IMR-90 (cell line): ENCODE results near the gene AWAT2. TPM values are rescaled to one million over a fixed set of nuclear protein-coding genes. Genes with fewer than 3 reads are reported as not detected.

ENCODE experiments used
- ATAC-seq: fragments of 200-7000 bp; cut with Tn5 transposase; 2 replicates; pipeline ENCODE4 v1.9.1; 2020; ENCODE audit warnings: low read depth, mild to moderate bottlenecking, moderate library complexity
- BruUV-seq: library from RNA; stranded (reverse); fragments of 400-500 nt; replicated peaks from 2 replicates; lab custom pipeline; 2021; lab: Mats Ljungman, UMichigan
- CTCF ChIA-PET: fragments of 300-600 bp; formaldehyde crosslinking; extraction: SDS; loops from one replicate; lab custom pipeline; 2021; ENCODE audit warnings: antibody characterized with exemption; lab: Yijun Ruan, JAX
- POLR2A ChIA-PET: fragments of 300-600 bp; sonication (Branson Sonifier 250); formaldehyde crosslinking; loops from one replicate; lab custom pipeline; 2022; ENCODE audit warnings: antibody characterized with exemption; ENCODE audit not compliant: unreplicated experiment; lab: Charles Lee
- DNase-seq: peaks from one replicate; pipeline ENCODE4 v3.0.0; 2013
- H2AFZ ChIP-seq: replicated peaks from 2 replicates; pipeline ENCODE3; 2013; ENCODE audit warnings: low read length, mild to moderate bottlenecking; ENCODE audit not compliant: poor library complexity
- H2AK5ac ChIP-seq: 2 replicates; pipeline ENCODE4 v1.6.1; 2013; ENCODE audit warnings: low read depth, low read length, inconsistent platforms
- H2AK9ac ChIP-seq: replicated peaks from 2 replicates; pipeline ENCODE3; 2013; ENCODE audit warnings: mild to moderate bottlenecking, low read depth, low read length, moderate library complexity; ENCODE audit not compliant: poor library complexity
- H2BK120ac ChIP-seq: 2 replicates; pipeline ENCODE4 v1.6.1; 2013; ENCODE audit warnings: low read depth, low read length, inconsistent platforms
- H2BK15ac ChIP-seq: 3 replicates; pipeline ENCODE4 v1.6.1; 2013; ENCODE audit warnings: low read depth, low read length, inconsistent platforms
- H2BK20ac ChIP-seq: 2 replicates; pipeline ENCODE4 v1.6.1; 2013; ENCODE audit warnings: low read depth, mild to moderate bottlenecking, inconsistent platforms, low read length, moderate library complexity
- H2BK5ac ChIP-seq: 2 replicates; pipeline ENCODE4 v1.6.1; 2013; ENCODE audit warnings: mild to moderate bottlenecking, low read depth, low read length, inconsistent platforms; ENCODE audit not compliant: poor library complexity, severe bottlenecking
- H3K14ac ChIP-seq: replicated peaks from 2 replicates; pipeline ENCODE4 v1.6.1; 2013; ENCODE audit warnings: low read depth, low read length, inconsistent platforms
- H3K18ac ChIP-seq: 2 replicates; pipeline ENCODE4 v1.6.1; 2013; ENCODE audit warnings: low read depth, low read length, control low read depth
- H3K23ac ChIP-seq: 2 replicates; pipeline ENCODE4 v1.6.1; 2013; ENCODE audit warnings: low read depth, low read length, inconsistent platforms
- H3K27ac ChIP-seq: 2 replicates; pipeline ENCODE4 v1.5.1; 2013; ENCODE audit warnings: mild to moderate bottlenecking, control low read depth, low read length; ENCODE audit not compliant: insufficient read depth
- H3K27me3 ChIP-seq: 2 replicates; pipeline ENCODE4 v1.6.1; 2013; ENCODE audit warnings: low read length; ENCODE audit not compliant: control insufficient read depth, insufficient read depth
- H3K36me3 ChIP-seq: 2 replicates; pipeline ENCODE4 v1.6.1; 2013; ENCODE audit warnings: low read length, mixed read lengths; ENCODE audit not compliant: control insufficient read depth, insufficient read depth
- H3K4ac ChIP-seq: 2 replicates; pipeline ENCODE4 v1.6.1; 2013; ENCODE audit warnings: low read depth, low read length, inconsistent platforms
- H3K4me1 ChIP-seq: 2 replicates; pipeline ENCODE4 v1.6.1; 2013; ENCODE audit warnings: low read length, mixed read lengths; ENCODE audit not compliant: control insufficient read depth, insufficient read depth
- H3K4me2 ChIP-seq: 2 replicates; pipeline ENCODE4 v1.6.1; 2013; ENCODE audit warnings: low read depth, mild to moderate bottlenecking, control low read depth, low read length, moderate library complexity
- H3K4me3 ChIP-seq: 2 replicates; pipeline ENCODE4 v1.5.1; 2013; ENCODE audit warnings: low read depth, mild to moderate bottlenecking, control low read depth, low read length, moderate library complexity; ENCODE audit not compliant: insufficient read depth
- H3K56ac ChIP-seq: 2 replicates; pipeline ENCODE4 v1.6.1; 2013; ENCODE audit warnings: low read length, inconsistent platforms; ENCODE audit not compliant: insufficient read depth; ENCODE audit errors: extremely low read depth
- H3K79me1 ChIP-seq, 2 experiments: 2 replicates each; pipeline ENCODE4 v1.6.1; 2013; ENCODE audit warnings: low read length in 2 of 2, inconsistent platforms in 1 of 2, low read depth in 1 of 2
- H3K9ac ChIP-seq: 2 replicates; pipeline ENCODE4 v1.6.1; 2013; ENCODE audit warnings: low read depth, low read length, control low read depth
- H3K9me1 ChIP-seq: 2 replicates; pipeline ENCODE4 v1.6.1; 2013; ENCODE audit warnings: low read length, inconsistent platforms; ENCODE audit not compliant: insufficient read depth
- H3K9me3 ChIP-seq: 2 replicates; pipeline ENCODE4 v1.6.1; 2013; ENCODE audit warnings: low read length; ENCODE audit not compliant: control insufficient read depth, insufficient read depth
- H4K20me1 ChIP-seq: 2 replicates; pipeline ENCODE4 v1.6.1; 2013; ENCODE audit warnings: low read length, inconsistent platforms; ENCODE audit not compliant: insufficient read depth
- H4K5ac ChIP-seq: 2 replicates; pipeline ENCODE4 v1.6.1; 2013; ENCODE audit warnings: mild to moderate bottlenecking, low read depth, low read length, control low read depth
- H4K8ac ChIP-seq, 2 experiments: 2 replicates each; pipeline ENCODE4 v1.6.1; 2013; ENCODE audit warnings: low read depth in 2 of 2, low read length in 2 of 2, control low read depth in 1 of 2, inconsistent platforms in 1 of 2
- H4K91ac ChIP-seq: 2 replicates; pipeline ENCODE4 v1.6.1; 2013; ENCODE audit warnings: low read depth, low read length, inconsistent platforms; ENCODE audit not compliant: insufficient read depth
- BHLHE40 ChIP-seq: fragments of 150-350 bp; IDR thresholded peaks from 2 replicates; pipeline ENCODE4 v1.6.1; 2016; ENCODE audit warnings: mild to moderate bottlenecking, low read depth, low read length
- CEBPB ChIP-seq: IDR thresholded peaks from 2 replicates; pipeline ENCODE4 v1.6.1; 2012; ENCODE audit warnings: low read depth, low read length, improper control_type of control experiment
- FOS ChIP-seq: fragments of 150-350 bp; IDR thresholded peaks from 2 replicates; pipeline ENCODE4 v1.6.1; 2016; ENCODE audit warnings: low read depth, low read length
- MAFK ChIP-seq: IDR thresholded peaks from 2 replicates; pipeline ENCODE4 v1.6.1; 2012; ENCODE audit warnings: low read depth, low read length, improper control_type of control experiment
- MAZ ChIP-seq: IDR thresholded peaks from 2 replicates; pipeline ENCODE4 v1.6.1; 2012; ENCODE audit warnings: low read depth, mild to moderate bottlenecking, low read length, improper control_type of control experiment, moderate library complexity, borderline replicate concordance
- NFE2L2 ChIP-seq: fragments of 150-350 bp; IDR thresholded peaks from 2 replicates; pipeline ENCODE4 v1.6.1; 2016; ENCODE audit warnings: low read depth, mild to moderate bottlenecking, low read length
- RCOR1 ChIP-seq: IDR thresholded peaks from 2 replicates; pipeline ENCODE4 v1.6.1; 2012; ENCODE audit warnings: mild to moderate bottlenecking, low read length, improper control_type of control experiment; ENCODE audit not compliant: insufficient replicate concordance
- SMC3 ChIP-seq: fragments of 150-350 bp; IDR thresholded peaks from 2 replicates; pipeline ENCODE4 v1.6.1; 2016; ENCODE audit warnings: low read depth, mild to moderate bottlenecking, antibody characterized with exemption, low read length, moderate library complexity
- WGBS, 2 experiments: methylation state at CpG; one replicate each; pipeline versions ENCODE4 v1.1.5 to v1.1.7; 2013; ENCODE audit warnings: missing lambda C conversion rate in 2 of 2; ENCODE audit not compliant: insufficient read length in 1 of 2; ENCODE audit errors: extremely low coverage in 2 of 2; 5-methylcytosine and 5-hydroxymethylcytosine counted together
- dilution Hi-C: fragments of 300-500 bp; cut with HindIII; formaldehyde crosslinking; loops from one replicate; pipeline ENCODE4 v1.14.3; 2018; ENCODE audit warnings: low sequenced_read_pairs; ENCODE audit not compliant: unreplicated experiment
- in situ Hi-C: fragments of 300-500 bp; cut with MboI; formaldehyde crosslinking; loops from 3 replicates; pipeline ENCODE4 v1.14.3; 2019; ENCODE audit warnings: low sequenced_read_pairs, inconsistent platforms, mixed read lengths
- intact Hi-C: fragments of 100-400 bp; cut with micrococcal nuclease; formaldehyde crosslinking; loops from 2 replicates; pipeline ENCODE4 v1.10.0; 2022
- polyA plus RNA-seq, 3 experiments: library from polyadenylated mRNA; depleted of rRNA; stranded (reverse); fragments of >200 nt; gene quantifications; 2 replicates each; pipeline ENCODE4 v1.2.3, GENCODE V29; 2012; ENCODE audit warnings: low replicate concordance in 1 of 3
- total RNA-seq: library from RNA; depleted of rRNA; stranded (reverse); fragments of >200 nt; gene quantifications from 2 replicates; pipeline ENCODE4 v1.2.3, GENCODE V29; 2012
- TF ChIP-seq, protein P1 (sequence below): fragments of 150-350 bp; IDR thresholded peaks from 2 replicates; pipeline ENCODE4 v1.6.1; 2017; ENCODE audit warnings: mild to moderate bottlenecking, antibody characterized with exemption, low read length, low read depth
- TF ChIP-seq, protein P2 (sequence below): fragments of 150-350 bp; IDR thresholded peaks from 2 replicates; pipeline ENCODE4 v1.6.1; 2016; ENCODE audit warnings: low read depth, mild to moderate bottlenecking, low read length, moderate library complexity, borderline replicate concordance

AWAT2 gene
- total and polyA plus RNA-seq, 2 of the 4 experiments (the other 2 are of a cell fraction), result under 0.01 TPM; not detected in 1

DNA sequence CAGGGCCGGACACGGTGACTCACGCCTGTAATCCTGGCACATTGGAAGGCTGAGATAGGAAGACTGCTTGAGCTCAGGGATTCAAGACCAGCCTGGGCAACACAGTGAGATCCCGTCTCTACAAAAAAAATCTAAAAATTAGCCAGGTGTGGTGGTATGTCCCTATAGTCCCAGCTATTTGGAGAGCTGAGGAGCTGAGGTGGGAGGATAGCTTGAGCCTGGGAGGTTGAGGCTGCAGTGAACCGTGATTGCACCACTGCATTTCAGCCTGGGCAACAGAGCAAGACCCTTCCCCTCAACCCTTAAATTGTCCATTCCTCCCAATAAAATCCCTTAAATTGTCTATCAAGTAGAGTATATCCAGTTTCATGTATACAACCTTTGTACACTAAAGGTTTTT, 29.6 kb upstream of the AWAT2 start:
- no peak overlapping the region for H3K27ac ChIP-seq
- peaks cover 9% of the 10 kb centered on the region for H3K27me3 ChIP-seq
- no peaks in the 10 kb centered on the region for H4K20me1 ChIP-seq
- no peaks in the 10 kb centered on the region for H3K36me3 ChIP-seq
- TF ChIP-seq, protein P1, sequence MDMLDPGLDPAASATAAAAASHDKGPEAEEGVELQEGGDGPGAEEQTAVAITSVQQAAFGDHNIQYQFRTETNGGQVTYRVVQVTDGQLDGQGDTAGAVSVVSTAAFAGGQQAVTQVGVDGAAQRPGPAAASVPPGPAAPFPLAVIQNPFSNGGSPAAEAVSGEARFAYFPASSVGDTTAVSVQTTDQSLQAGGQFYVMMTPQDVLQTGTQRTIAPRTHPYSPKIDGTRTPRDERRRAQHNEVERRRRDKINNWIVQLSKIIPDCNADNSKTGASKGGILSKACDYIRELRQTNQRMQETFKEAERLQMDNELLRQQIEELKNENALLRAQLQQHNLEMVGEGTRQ, result no peak
- TF ChIP-seq NFE2L2 (no peak), CEBPB (no peak), SMC3 (no peak), MAFK (no peak), BHLHE40 (no peak), MAZ (no peak), RCOR1 (no peak), FOS (no peak)
- TF ChIP-seq, protein P2, sequence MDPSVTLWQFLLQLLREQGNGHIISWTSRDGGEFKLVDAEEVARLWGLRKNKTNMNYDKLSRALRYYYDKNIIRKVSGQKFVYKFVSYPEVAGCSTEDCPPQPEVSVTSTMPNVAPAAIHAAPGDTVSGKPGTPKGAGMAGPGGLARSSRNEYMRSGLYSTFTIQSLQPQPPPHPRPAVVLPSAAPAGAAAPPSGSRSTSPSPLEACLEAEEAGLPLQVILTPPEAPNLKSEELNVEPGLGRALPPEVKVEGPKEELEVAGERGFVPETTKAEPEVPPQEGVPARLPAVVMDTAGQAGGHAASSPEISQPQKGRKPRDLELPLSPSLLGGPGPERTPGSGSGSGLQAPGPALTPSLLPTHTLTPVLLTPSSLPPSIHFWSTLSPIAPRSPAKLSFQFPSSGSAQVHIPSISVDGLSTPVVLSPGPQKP, result no peak
- 80% methylated on average over 2 of the region's 5 CpGs; no CpG with 5 or more reads in 1 of the 2 experiments for WGBS, 2 experiments
- H3K9me3 ChIP-seq, result peaks cover 3% of the 10 kb centered on the region; the same call in 1 of the 2 replicates
- H2AFZ ChIP-seq, result no peak overlapping the region
- H3K9me1 ChIP-seq, result no peaks in the 10 kb centered on the region
- H2AK9ac ChIP-seq, result no peak overlapping the region
- H2BK5ac ChIP-seq, result no peak overlapping the region
- no peak overlapping the region for H3K4me2 ChIP-seq
- intact Hi-C loops, result no loop called here
- no peak overlapping the region for H3K23ac ChIP-seq
- no peak overlapping the region for H4K5ac ChIP-seq
- in situ Hi-C loops, result no loop called here
- H4K8ac ChIP-seq, result no peak overlapping the region
- POLR2A ChIA-PET, result no interaction called here
- H3K14ac ChIP-seq, result no peak overlapping the region
- BruUV-seq, result no TSS peak
- H3K4me1 ChIP-seq, result no peaks in the 10 kb centered on the region
- no peak for DNase-seq
- no peak overlapping the region for H3K4me3 ChIP-seq
- H3K9ac ChIP-seq, result no peak overlapping the region
- H3K56ac ChIP-seq, result no peak overlapping the region
- no peak overlapping the region for H2BK20ac ChIP-seq
- H2AK5ac ChIP-seq, result no peak overlapping the region
- H3K18ac ChIP-seq, result no peak overlapping the region
- H2BK15ac ChIP-seq, result no peak overlapping the region
- H2BK120ac ChIP-seq, result no peak overlapping the region
- H4K91ac ChIP-seq, result no peak overlapping the region
- no peaks in the 10 kb centered on the region for H3K79me1 ChIP-seq
- no peak overlapping the region for H3K4ac ChIP-seq
- CTCF ChIA-PET, result no interaction called here
- no peak for ATAC-seq
- dilution Hi-C loops, result no loop called here
